Thyroid gland (tissue), 4 donors: ENCODE data around the gene IL25. TPM values are rescaled to one million over a fixed set of nuclear protein-coding genes. Genes with fewer than 3 reads are reported as not detected.

Experiments
- DNase-seq, 2 donors: peaks; one replicate each; pipeline ENCODE4 v3.0.0-alpha.2; 2019
- H3K27ac ChIP-seq, 3 donors: fragments of 200-600 bp; sonication (generic); 1 replicate in 2 of 3; 2 replicates in 1 of 3; pipeline ENCODE4 v1.5.1; 2016 to 2019; ENCODE audit warnings: mild to moderate bottlenecking in 1 of 3, moderate library complexity in 1 of 3
- H3K27me3 ChIP-seq: fragments of 200-600 bp; sonication (generic); one replicate; pipeline ENCODE4 v1.5.1; 2019
- H3K36me3 ChIP-seq, 2 donors: fragments of 200-600 bp; sonication (generic); one replicate each; pipeline ENCODE4 v1.5.1; 2016 to 2019
- H3K4me1 ChIP-seq, 2 donors: fragments of 200-600 bp; sonication (generic); one replicate each; pipeline ENCODE4 v1.5.1; 2017 to 2019
- H3K4me3 ChIP-seq, 3 donors: fragments of 200-600 bp; sonication (generic); replicated peaks in 1 of 3; 1 replicate in 2 of 3; 2 replicates in 1 of 3; pipeline ENCODE4 v1.5.1; 2016; ENCODE audit warnings: mild to moderate bottlenecking in 1 of 3
- H3K9me3 ChIP-seq: fragments of 200-600 bp; sonication (generic); one replicate; pipeline ENCODE4 v1.5.1; 2017
- POLR2A ChIP-seq, 2 donors: fragments of 450-650 bp; IDR thresholded peaks; one replicate each; pipeline ENCODE4 v1.6.1; 2017; ENCODE audit warnings: antibody characterized with exemption in 2 of 2, mild to moderate bottlenecking in 2 of 2, moderate library complexity in 1 of 2
- WGBS, 2 donors: methylation state at CpG; one replicate each; pipeline ENCODE4 v1.1.5; 2017; 5-methylcytosine and 5-hydroxymethylcytosine counted together
- intact Hi-C: fragments of 100-400 bp; cut with DNase I; formaldehyde crosslinking; loops from one replicate; pipeline ENCODE4 v1.15.1; 2023
- total RNA-seq, 4 donors: library from RNA; depleted of rRNA; stranded (reverse); fragments of >200 nt; gene quantifications; one replicate each; pipeline ENCODE4 v1.2.3, GENCODE V29; 2016
- TF ChIP-seq, protein P1 (sequence below), 6 experiments: fragments of 200-600 bp in 3 of 6; fragments of 450-650 bp in 3 of 6; sonication (generic) in 3 of 6; IDR thresholded peaks; one replicate each; pipeline ENCODE4 v1.5.1; 2016 to 2019; ENCODE audit warnings: antibody characterized with exemption in 6 of 6, mild to moderate bottlenecking in 2 of 6, inconsistent platforms in 1 of 6, moderate library complexity in 1 of 6

Gene IL25
- total RNA-seq, 4 donors from 2014 or later, result not detected

DNA sequence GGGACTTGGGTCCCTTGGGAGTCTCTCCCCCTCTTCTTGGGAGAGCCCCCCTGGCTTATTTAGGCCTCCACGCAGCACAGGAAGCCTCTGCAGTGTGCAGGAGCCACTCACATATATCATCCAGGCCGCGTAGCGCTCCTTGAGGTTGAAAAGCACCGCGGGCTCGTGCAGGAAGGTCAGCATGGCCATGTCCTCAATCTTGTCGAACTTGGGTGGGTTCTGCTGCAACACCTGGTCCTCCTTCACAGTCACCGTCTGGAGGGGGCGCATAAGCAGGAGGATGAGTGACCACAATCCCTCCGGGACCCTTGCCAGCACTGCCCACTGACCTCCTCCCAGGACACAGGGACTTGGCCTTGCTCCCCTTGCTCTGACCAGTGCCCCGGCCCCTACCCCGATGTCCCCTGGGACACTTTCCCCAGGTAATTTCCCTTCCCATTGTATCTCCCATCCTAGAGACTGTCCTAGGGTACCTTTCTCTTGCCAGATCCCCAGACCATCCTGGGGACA is 33.0 kb downstream of the IL25 start:
- H3K9me3 ChIP-seq, result no peaks in the 10 kb centered on the region
- H3K27ac ChIP-seq, result no peak overlapping the region
- no peaks in the 10 kb centered on the region for H3K36me3 ChIP-seq
- WGBS, 2 donors, result 84 to 90% methylated on average over 13 of the region's 13 CpGs
- intact Hi-C loops, result no loop called here
- no peaks in the 10 kb centered on the region for H3K4me1 ChIP-seq
- no peak for TF ChIP-seq POLR2A (IDR thresholded peaks at IDR 0.05)
- TF ChIP-seq, protein P1, sequence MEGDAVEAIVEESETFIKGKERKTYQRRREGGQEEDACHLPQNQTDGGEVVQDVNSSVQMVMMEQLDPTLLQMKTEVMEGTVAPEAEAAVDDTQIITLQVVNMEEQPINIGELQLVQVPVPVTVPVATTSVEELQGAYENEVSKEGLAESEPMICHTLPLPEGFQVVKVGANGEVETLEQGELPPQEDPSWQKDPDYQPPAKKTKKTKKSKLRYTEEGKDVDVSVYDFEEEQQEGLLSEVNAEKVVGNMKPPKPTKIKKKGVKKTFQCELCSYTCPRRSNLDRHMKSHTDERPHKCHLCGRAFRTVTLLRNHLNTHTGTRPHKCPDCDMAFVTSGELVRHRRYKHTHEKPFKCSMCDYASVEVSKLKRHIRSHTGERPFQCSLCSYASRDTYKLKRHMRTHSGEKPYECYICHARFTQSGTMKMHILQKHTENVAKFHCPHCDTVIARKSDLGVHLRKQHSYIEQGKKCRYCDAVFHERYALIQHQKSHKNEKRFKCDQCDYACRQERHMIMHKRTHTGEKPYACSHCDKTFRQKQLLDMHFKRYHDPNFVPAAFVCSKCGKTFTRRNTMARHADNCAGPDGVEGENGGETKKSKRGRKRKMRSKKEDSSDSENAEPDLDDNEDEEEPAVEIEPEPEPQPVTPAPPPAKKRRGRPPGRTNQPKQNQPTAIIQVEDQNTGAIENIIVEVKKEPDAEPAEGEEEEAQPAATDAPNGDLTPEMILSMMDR (IDR thresholded peaks at IDR 0.05), result no peak
- DNase-seq, result no peak
- no peaks in the 10 kb centered on the region for H3K27me3 ChIP-seq
- no peak overlapping the region for H3K4me3 ChIP-seq

DNA sequence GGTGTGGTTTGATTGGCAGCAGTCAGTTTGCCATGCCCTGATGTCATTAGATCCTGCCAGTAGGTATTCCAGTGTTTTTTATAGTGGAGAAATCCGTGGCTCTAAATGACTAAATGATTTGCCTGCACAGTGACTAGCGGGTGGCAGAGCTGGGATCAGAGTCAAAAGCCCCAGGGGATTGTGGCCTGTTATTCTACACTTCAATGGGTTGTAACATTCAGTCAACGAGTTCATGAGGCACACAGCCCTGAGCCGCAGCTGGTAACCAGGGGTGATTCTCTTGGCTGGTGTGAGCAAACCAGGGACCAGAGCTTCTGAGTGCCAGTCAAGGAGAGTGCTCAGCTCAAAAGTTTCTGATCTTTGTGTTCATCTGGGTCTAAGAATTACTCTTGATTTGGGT is 33.6 kb downstream of the IL25 start:
- no peak overlapping the region for H3K27ac ChIP-seq
- no peaks in the 10 kb centered on the region for H3K4me1 ChIP-seq
- 36 to 37% methylated on average over 4 of the region's 4 CpGs for WGBS, 2 donors
- intact Hi-C loops, result no loop called here
- no peak overlapping the region for H3K4me3 ChIP-seq
- no peaks in the 10 kb centered on the region for H3K36me3 ChIP-seq
- TF ChIP-seq POLR2A (IDR thresholded peaks at IDR 0.05), result no peak
- TF ChIP-seq, protein P1 (IDR thresholded peaks at IDR 0.05), result no peak
- H3K9me3 ChIP-seq, result no peaks in the 10 kb centered on the region
- H3K27me3 ChIP-seq, result no peaks in the 10 kb centered on the region
- DNase-seq, result no peak

DNA sequence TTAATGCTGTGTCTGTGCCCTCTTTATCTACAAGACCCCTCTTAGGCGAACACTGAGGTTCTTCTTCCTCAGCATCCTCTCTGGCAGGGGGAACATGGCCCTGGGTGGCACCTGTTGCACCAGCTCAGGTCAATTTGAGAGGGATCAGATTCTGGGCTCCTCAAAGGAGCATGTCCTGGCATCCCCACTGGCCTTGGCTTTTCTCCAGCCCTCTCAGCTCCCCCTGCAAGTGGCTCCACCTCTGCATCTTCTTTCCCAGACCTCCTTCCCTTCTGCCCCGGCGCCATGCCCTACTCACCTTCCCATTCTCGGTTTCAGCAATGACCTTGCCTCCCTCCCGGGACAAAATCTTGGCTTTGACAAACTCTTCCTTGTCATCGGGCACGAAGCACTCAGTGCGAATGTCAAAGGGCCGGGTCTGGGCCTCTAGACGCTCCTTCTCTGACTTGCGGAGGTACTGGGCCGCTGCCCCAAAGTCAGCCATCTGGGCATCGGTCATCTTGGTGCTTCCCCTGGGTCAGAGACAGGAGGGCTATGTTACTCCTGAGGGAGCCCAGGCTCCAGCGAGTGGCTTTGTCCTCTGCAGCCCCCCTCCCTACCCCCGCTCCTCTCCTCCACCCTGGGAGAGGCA is 34.2 kb downstream of the IL25 start:
- intact Hi-C loops, result no loop called here
- TF ChIP-seq POLR2A (IDR thresholded peaks at IDR 0.05), result no peak
- TF ChIP-seq, protein P1 (IDR thresholded peaks at IDR 0.05), result no peak
- Histone ChIP-seq H3K4me3 (no peak overlapping the region), H3K27me3 (no peaks in the 10 kb centered on the region), H3K36me3 (no peaks in the 10 kb centered on the region), H3K4me1 (no peaks in the 10 kb centered on the region), H3K27ac (no peak overlapping the region), H3K9me3 (no peaks in the 10 kb centered on the region)
- DNase-seq, result no peak
- 85 to 89% methylated on average over 15 of the region's 15 CpGs for WGBS, 2 donors

DNA sequence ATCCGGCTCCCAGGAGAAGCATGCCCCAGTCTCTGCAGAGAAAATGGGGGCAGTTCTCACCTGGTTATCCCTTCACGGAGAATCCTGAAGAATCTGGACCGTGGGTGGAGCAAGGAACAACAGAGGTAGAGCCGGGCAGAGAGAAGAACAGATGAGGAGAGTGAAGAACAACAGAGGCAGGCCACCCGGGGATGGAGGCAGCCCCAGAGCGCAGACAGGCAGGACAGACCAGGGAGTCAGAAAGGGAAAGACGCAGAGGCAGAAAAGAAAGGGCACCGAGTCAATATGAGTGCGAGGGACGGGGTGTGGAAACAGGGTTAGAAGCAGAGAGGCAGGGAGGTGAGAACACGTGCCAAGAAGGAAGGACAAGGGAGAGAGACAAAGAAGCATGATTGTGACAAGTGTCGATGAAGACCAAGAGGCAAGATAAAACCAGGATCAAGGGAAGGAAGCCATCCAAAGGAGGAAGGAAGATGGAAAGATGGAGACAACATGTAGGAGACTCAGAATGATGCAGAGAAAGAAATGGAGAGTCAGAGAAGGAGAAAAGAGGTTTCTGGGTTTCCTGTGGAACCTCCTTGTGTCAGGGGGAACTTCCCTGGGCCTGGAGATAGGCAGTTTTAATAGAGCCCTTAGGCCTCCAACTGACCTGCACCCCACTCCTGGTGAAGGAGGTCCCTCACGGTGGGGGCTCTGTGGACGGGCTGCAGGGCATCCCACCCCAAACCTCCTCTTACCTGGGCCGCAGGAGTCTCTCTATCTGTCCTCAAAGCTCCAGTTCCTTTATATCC is 35.1 kb downstream of the IL25 start, which contains the start of gene MYH6:
Gene MYH6, minus strand, starts transcription at position 758 of the 791 bp plus-strand sequence. CDS start 1,050 bp downstream, outside the sequence.
- no peaks in the 10 kb centered on the region for H3K27me3 ChIP-seq
- intact Hi-C loops, result no loop called here
- no peak within 1 kb of the TSS for H3K27ac ChIP-seq
- TF ChIP-seq, protein P1 (IDR thresholded peaks at IDR 0.05), result no peak
- TF ChIP-seq POLR2A (IDR thresholded peaks at IDR 0.05), result no peak
- no peaks in the 10 kb centered on the region for H3K9me3 ChIP-seq
- H3K36me3 ChIP-seq, result no peaks in the 10 kb centered on the region
- no peak within 1 kb of the TSS for H3K4me3 ChIP-seq
- DNase-seq, result no peak
- WGBS, 2 donors, result 82 to 84% methylated on average over 15 of the region's 15 CpGs
- H3K4me1 ChIP-seq, result no peaks in the 10 kb centered on the region

DNA sequence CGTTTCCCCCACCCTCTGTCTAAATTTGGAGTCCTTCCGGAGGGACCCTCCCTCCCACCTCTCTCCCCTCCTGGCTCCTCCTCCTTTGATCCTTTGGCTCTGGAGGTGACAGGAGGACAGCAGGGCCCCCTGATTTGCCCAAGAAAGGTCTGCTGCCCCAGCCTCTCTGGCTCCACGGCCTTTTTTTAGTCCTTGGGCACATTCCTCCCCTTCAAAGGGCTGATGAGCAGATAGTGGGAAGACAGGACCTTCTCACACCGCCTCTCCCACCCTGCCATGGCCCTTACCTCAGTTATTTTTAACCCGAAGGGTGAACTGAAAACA is 35.7 kb downstream of the IL25 start:
- 54 to 57% methylated on average over 5 of the region's 5 CpGs for WGBS, 2 donors
- DNase-seq, result no peak
- no peaks in the 10 kb centered on the region for H3K27me3 ChIP-seq
- H3K4me1 ChIP-seq, result no peaks in the 10 kb centered on the region
- H3K27ac ChIP-seq, result no peak overlapping the region
- no peak overlapping the region for H3K4me3 ChIP-seq
- intact Hi-C loops, result no loop called here
- H3K36me3 ChIP-seq, result no peaks in the 10 kb centered on the region
- no peak for TF ChIP-seq POLR2A (IDR thresholded peaks at IDR 0.05)
- TF ChIP-seq, protein P1 (IDR thresholded peaks at IDR 0.05), result no peak
- no peaks in the 10 kb centered on the region for H3K9me3 ChIP-seq
